HG02852 (cell line): ENCODE data around the gene DTNA.
A peak's percentile ranks its signal among the peaks of the same experiment; 100 is the strongest.
"Not testable (repeated sequence)": the region's sequence is repeated elsewhere in the genome, so short reads cannot be mapped to it uniquely, and the experiment has no call there.

Experiments used
- ATAC-seq: cut with Tn5 transposase; IDR thresholded peaks from one replicate; pipeline ENCODE4 v1.9.1; 2021; ENCODE audit warnings: mild to moderate bottlenecking, moderate library complexity; ENCODE audit not compliant: unreplicated experiment

The DTNA gene

DNA sequence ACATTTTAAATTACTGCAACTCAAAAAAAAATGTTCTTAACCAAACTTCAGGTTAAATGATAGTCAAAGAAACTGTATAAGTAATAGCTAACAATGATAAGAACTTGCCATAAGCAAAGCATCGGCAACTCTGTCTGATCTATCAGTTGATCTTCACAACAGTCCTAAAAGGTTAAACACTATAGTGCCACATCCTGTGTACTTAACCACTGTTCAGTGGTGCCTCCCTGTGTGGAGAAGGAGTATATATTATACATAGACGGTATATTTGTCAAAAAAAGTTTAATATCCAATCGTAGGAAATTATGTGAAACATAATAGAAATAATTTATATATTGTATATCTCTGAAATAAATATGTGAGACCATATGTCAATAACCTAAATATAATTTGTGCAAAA lies 13.0 kb downstream of the DTNA start:
- ATAC-seq = no peak

DNA sequence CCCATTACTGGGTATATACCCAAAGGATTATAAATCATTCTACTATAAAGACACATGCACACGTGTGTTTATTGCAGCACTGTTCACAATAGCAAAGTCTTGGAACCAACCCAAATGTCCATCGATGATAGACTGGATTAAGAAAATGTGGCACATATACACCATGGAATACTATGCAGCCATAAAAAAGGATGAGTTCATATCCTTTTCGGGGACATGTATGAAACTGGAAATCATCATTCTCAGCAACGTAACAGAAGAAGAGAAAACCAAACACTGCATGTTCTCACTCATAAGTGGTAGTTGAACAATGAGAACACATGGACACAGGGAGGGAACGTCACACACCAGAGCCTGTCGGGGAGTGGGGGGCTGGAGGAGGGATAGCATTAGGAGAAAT lies 15.6 kb downstream of the DTNA start:
- ATAC-seq = not testable (repeated sequence)

DNA sequence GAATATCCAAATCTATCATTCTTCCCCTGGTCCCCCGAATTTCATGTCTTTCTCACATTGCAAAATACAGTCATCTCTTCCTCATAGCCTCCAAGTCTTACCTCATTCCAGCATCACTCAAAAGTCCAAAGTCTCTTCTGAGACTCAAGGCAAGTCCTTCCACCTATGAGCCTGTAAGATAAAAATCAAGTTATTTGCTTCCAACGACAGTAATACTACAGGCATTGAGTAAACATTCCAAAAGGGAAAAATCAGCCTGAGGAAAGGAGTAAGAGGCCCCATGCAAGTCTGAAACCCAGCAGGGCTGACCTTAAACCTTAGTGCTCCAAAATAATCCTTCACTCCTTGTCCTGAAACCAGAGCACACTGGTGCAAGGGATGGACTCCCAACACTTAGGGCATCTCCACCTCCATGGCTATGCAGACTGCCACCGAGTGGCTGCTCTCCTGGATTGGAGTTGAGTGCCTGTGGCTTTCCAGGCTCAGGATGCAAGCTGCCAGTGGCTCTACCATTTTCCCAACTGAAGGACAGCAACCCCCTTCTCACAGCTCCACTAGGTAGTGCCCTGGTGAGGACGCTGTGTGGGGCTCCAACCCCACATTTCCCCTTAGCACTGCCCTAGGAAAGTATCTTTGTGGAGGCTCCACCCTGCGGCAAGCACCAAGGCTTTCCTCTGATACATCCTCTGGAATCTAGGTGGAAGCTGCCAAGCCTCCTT lies 16.3 kb downstream of the DTNA start:
- no peak for ATAC-seq

DNA sequence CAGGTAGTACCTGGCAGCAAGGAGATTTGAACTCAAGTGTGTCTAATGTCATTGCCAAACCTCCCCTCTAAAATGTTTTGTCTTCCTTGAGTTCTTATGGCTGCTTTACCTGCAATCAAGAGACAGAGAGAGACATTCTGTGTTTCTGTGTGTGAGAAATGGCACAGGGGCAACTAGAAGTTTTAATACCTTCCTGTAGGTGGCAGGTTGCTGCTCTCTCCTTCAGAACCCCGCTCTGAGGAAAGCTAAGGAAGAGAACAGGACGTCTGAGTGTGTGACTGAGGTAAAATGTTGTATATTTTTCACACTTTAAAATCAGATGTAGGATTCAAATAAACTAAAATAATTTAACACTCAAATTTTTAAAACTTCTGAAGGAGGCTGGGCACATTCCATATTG lies 19.2 kb downstream of the DTNA start:
- ATAC-seq = peak; percentile 89

DNA sequence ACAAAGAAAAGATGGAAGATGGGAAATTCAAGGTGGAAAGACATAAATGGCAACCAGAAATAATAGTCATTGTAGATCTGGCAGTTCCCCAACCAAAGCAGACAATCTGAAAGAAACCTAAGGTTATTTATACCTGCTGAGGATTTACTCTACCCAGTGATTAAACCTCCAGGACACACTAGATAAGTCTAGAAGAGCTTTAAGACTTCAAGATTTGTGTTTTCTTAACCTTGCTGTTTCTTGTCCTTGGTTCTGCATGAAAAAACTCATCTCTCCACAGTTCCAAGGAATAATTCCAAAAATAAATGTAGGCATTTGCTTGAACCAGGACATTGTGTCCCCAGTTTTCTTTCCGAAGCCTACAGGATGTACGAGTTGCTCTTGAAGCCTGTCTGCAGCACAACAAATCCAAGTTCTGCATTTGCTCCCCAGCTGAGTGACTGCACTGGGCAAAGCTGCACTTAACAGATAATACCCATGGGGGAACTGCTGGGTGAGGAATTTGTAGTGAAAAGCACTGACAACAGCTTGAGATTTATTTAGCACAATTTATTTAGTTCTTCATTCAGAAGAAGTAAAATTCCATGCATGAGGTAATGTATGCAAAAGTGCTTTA lies 19.8 kb downstream of the DTNA start:
- ATAC-seq = no peak

DNA sequence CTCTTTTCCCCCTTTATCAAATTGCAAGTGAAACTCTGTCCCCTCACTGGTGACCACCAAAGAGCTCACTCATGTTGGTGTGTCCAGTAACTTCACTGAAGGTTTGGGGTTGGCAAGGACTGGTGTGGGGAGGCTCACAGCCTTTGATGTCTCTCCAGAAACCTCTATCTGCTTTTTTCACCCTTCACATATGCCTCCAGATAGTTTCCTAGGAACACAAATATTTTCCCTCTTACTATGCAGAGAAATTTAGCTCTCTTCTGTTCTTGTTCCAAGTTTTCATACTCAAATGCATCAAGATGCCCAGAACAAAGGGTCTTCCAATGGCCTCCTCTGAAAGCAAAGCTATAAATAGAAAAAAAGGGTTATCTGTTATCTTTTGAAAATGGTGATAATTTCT lies 20.7 kb downstream of the DTNA start:
- ATAC-seq = no peak

DNA sequence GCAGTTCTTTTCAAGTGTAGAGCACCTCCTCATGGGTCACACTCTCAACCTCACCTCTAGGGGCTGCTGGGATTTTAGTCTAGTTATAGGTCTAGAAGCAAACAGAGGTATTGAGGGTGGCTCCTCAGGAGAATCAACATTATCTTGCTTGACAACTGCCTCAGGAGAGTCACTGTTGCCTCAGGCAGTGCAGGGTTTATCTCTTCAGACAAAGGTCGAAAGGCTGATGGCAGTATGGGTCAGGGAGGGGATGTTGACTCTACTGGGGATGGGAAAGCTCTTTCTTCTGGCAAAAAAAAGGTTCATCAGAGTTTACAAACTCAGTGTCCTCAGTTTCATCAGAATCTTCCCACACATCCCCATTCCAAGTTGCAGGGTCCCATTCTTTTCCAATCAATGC lies 24.0 kb downstream of the DTNA start:
- no peak for ATAC-seq

DNA sequence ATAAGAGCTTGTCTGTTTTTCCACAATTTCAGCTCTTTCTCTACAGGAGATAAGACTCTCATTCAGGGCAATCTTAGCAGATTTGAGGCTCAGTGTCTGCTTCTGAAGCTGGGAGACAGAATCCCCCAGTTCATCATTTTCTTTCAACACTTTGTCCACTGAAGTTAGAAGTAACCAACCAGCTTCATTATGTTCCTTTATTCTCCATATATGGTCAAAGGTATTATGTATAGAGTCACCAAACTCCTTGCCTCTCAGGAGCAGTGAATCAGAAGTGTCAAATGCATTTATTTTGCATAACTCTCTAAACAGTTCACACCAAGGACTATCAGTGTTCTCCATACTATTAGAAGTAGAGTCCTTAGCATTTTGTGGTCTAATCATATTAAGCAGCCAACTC lies 24.4 kb downstream of the DTNA start:
- not testable (repeated sequence) for ATAC-seq

DNA sequence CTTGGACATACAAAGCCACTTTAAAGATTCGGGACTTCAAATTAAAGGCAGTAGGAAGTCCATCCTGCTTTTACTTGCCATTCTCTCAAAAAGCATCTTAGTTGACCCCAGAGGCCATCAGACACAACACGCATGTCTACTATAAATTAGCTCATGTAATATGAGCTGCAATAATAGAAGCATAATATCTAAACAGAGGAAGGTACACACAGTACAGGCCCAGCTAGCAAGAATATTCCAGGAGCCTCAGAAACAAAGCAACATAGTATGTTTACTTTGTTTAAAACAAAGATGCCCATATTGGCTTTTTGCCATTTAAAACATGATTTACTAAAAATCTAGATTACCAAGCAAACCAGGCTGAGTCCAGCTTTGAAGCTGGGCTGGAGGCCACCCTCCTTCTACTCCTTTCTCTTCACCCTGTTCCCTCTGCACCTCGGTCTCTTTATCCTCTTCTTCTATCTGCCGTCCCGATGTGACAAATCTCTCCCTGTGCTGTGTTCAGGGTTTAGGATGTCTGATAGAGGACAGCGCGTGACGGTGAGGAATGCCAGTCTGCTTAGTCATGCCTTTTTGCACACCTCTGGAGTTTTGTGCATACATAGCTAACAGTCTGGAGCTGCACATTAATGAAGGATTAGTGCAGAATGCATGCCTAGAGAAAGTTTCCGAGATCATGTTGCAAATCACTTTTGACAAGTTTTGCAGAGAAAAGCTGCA lies 28.2 kb downstream of the DTNA start:
- no peak for ATAC-seq

DNA sequence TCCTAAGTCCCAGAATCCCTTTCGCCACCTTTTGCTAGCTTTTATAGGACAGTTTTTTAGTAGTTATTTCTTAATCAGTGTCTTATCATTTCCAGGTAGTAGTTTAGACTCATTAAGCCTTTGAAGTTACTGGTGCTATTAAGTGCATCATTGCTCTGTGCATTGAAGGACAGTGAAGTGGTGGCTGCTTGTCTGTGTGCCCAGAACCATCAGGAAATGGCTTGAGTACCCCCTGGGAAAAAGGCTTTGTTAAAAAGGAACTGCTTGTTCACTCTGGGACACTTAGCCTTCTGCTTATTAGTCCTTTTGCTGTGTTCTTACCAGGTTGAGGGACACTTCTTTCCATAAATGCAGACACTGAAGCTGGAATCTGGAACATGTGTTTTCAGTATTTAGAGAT lies 30.0 kb downstream of the DTNA start:
- no peak for ATAC-seq

DNA sequence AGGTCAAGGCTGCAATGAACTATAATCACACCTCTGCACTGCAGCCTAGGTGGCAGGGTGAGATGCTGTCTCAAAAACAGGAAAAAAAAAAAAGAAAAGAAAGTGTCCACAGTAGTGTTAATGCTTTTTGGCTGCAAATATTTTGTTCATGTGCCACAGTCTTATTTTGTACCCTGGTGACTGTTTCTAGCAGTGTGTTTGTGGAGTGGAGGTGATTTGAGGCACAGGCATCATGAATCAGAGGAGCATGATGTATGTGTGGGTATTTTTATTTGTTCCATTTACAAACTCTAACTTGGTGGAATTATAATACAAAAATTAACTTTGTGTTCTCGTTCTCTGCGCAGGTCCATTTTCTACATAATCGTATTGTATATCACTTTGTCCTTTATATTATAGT lies 30.6 kb downstream of the DTNA start:
- ATAC-seq = no peak

DNA sequence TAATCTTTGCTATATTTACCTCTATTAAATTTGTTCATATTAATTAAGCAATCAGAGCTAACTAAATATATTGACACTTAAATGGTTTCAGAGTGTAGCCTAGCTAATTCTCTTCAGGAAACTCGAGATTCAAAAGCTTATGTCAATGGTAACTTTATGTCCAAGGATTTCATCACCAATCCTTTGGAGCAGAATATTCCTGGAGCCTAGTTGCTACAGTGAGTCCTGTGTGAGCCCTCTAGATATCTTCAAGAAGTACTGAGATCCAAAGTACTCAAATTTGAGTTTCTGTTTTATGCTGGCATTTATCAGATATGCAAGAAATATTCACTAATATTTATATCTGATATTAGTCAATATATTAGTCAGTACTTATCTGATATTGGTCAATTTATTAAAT lies 31.3 kb downstream of the DTNA start:
- ATAC-seq = no peak

DNA sequence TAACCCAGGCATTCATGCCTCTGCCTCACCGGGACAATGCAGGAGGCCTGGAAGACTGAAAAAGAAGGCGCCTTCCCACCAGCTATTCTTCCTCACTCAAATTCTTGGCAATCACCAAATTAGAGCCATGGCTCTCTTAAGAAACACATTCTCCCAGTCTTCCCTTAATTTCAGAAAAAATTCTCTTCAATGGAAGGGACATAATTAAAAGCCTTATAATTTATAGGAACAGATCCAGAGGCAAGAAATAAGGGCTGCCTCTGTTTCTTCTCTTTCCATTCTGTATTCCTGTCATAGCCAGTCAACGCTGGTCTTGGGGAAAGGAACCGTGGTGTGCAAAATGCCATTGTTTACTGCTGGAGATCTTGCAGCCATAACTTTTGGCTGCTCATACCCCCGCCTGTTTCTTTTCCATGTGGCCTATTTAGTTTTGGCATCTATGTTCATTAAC lies 32.8 kb downstream of the DTNA start:
- ATAC-seq = no peak

DNA sequence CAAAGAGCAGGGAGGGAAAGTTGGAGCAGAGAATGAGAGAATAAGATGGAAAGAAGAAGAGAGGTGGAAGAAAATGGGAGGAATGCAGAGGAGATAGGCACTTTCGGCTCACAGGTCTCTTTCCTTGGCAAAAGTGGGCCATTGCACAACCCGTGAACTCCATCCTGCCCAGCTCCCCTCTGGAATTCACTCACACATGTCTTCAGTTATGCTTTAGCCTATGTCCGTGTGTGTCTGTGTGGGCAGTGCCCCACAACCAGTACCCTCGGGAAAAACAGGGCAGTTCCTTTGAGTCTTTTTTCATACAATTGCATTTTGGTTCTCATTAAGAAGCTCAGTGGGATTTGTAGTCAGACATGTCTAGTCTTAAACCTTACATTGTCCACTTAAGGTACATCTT lies 34.5 kb downstream of the DTNA start:
- no peak for ATAC-seq

DNA sequence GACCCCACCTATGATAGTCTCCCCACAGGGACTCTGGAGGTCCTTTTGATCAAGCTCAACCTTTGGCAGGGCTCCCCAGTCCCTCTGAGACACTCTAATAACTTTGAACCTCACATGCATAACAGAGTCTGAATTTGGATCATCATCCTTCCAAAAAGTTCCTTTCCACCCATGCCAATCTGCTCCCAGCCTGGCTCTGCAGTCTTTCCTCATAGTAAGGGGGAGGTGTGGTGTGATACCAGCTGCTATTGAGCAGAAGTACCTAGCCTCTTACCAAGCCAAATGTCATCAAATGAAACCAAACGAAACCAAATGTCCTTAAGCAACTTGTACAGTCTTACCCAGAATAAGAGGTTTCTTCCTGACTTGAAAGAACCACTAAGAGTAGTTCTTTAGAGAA lies 36.5 kb downstream of the DTNA start:
- ATAC-seq = no peak

DNA sequence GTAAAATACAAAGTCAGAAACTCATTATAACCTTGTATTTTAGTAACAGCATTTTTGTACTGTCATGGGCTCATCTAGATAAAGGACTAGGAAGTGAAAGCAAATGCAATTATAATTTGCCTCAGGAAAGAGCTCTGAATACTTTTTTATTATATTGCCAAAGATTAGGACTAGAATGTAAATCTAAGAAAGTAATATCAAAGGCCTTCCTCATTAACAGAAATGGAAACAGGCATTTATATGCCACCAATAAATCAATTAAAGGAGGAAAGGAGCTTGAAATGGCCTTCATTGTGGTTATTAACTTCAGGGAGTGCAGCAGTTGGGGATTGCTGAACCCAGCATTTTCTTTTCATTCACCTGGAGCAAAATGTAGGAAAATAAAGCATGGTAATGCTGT lies 39.6 kb downstream of the DTNA start:
- ATAC-seq = no peak

DNA sequence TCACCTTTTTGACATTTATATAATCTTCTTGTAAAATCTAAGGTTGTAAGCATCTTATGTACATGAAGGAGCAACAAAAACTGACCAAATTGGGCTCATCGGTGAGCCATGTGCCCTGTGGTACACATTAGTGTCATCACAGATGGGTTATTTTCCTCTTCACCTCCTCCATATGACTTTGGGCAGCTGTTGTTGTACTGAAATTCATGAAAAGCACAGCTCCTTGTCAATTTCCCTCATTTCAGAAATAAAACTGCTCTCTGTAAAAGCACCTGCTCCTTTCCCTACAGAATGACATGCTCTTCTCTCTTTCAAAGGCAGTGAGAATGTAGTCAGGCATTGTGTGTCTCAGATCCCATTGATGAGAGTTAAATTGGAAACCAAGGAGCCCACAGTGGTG lies 42.0 kb downstream of the DTNA start:
- ATAC-seq = no peak

DNA sequence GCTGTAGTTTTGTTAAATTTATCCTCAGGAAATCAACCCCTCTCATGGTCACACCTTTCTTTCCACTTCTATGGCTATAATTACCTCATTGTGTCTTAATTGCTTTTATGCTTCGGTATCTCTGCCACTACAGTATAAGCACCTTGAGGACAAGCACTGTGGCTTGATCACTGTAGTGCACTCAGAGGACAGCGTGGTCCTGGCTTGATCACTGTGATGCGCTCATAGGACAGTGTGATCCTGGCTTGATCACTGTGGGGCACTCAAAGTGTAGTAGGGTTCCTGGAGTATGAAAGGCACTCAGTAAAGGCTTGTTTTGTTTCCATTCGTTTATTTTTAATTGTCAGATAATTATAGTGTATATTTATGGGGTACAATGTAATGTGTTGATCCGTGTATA lies 44.2 kb downstream of the DTNA start:
- no peak for ATAC-seq

DNA sequence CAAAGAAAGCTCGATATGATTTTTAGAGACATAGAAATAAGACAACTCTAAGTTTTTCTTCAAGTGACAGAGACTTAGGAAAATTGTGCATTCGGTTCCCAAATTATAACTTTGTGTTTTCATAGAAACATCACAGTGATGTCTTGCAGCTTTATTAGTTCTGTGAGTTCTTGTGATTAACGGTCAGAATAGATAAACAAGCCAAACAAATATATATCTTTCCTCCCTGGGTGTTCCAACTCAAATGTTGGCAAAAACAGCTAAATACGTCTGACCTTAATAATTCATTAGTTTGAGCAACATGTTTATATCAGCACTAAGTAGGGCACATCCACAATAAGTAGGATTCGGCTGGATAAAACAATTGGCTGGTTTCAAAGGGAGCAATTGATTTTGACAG lies 47.6 kb downstream of the DTNA start:
- no peak for ATAC-seq

DNA sequence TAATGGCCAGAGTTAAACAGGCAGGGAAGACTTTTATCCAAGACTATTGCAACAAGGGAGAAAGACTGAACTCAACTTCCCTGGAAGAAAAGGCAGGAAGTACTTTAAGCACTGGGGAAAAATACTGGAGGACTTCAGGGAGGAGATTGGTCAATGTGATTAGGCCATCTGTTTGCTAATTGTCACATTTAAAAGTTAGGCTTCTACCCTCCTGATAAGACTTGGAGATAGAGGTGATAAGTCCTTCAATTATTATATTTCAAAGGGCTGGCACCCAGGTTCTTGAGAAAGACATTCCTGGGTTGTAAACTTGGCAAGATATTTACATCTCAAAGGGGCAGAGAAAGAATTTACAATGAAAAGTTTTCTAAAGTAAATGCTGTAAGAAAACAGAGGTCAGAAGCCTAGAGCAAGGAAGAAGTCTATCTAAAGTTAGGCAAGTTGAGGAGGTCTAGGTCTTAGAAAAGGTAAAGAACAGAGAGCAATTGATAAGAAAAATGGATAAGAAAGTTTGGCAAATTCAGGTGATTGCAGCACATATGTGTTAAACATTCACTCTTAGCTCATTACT lies 48.4 kb downstream of the DTNA start:
- no peak for ATAC-seq

DNA sequence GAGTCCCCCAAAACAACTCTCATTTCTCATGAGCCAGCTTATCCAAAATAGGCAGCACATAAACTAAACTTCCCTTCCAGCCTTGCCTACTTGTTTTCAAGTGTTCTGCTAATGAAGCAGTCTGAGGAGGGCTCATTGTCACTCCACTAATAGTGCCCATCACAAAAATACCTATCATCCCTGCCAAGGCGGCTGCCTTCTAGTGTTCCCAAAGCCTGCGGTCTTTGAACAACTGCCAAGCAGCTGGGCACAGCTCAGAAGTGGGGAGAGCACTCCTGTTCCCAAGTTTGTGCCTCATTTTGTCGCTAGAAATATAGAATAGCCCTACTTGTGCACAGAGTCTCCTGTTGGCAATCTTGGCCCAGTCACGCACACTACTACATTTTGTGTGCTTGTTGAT lies 50.3 kb downstream of the DTNA start:
- ATAC-seq = no peak

DNA sequence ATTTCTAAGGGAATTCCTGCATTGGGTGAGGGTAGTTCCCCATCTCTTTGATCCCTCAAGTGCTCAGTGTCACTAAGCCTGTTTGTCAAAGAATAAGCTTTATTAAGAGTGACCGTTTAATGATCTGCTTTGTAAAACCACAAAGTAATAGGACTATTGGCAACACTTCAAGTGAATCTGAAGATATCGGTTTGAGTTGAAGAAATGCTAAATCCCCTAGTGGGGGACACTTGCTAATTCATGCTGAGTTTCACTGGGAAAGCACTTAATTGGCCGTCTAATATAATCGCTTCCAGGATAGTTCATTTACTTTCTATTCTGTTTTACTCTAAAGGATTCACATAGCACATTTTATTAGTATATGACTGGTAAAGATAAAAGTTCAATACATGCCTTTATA lies 54.4 kb downstream of the DTNA start:
- ATAC-seq = no peak
